Measurements from ENCODE around the gene CRHBP.
"Not testable (repeated sequence)": the region's sequence is repeated elsewhere in the genome, so short reads cannot be mapped to it uniquely, and the experiment has no call there.

The CRHBP gene, protein sequence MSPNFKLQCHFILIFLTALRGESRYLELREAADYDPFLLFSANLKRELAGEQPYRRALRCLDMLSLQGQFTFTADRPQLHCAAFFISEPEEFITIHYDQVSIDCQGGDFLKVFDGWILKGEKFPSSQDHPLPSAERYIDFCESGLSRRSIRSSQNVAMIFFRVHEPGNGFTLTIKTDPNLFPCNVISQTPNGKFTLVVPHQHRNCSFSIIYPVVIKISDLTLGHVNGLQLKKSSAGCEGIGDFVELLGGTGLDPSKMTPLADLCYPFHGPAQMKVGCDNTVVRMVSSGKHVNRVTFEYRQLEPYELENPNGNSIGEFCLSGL

GRCh38 chr5:76952795-76953536 lies at the start of gene CRHBP:
TSS of gene CRHBP (plus strand) at chr5:76953045. CDS start at chr5:76953135, 90 bp downstream.
- peaks cover 55% of the 10 kb centered on the region for H3K27me3 Mint-ChIP-seq

DNA sequence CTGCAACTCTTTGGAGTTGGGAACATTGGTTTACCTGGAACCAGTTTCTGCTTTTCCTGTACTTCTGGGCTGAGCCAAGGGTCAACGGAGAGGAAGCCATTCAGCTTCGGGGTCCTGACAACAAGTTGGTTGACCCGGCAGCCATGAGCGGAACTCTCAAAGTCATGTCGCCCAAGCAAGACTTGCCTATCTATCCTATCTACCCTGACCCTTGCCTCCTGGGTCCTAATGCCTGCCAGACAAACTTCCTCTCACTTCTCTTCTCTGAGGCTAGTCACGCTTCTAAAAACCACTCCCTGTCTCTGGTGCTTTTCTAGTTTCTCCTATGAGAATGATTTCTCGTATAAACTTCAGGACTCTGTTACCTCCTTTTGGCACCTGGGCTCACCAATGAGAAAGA lies 44.7 kb upstream of the CRHBP start:
- Mint-ChIP-seq H3K4me1 (no peaks in the 10 kb centered on the region), H3K27ac (ENCODE audit: low read depth) (no peak overlapping the region)

More at GRCh38 chr5:76952795-76953536, at the start of gene CRHBP:
- Mint-ChIP-seq H3K4me3 (no peak within 1 kb of the TSS), H3K4me1 (peaks cover 5% of the 10 kb centered on the region), H3K9me3 (no peaks in the 10 kb centered on the region), H3K27ac (ENCODE audit: low read depth) (no peak within 1 kb of the TSS), H3K36me3 (ENCODE audit: insufficient read depth) (no peaks in the 10 kb centered on the region)
- DNase-seq (ENCODE audit: low spot score in 2 of 2) (no peak), ATAC-seq (replicated peaks; ENCODE audit: extremely low read depth, poor library complexity, severe bottlenecking) (no peak)

GRCh38 chr5:76910344-76910933 lies 42.4 kb upstream of the CRHBP start:
- H3K9me3 Mint-ChIP-seq; ATAC-seq (replicated peaks; ENCODE audit: extremely low read depth, poor library complexity, severe bottlenecking); H3K27ac Mint-ChIP-seq (ENCODE audit: low read depth); H3K4me3 Mint-ChIP-seq; DNase-seq (ENCODE audit: low spot score in 2 of 2); H3K4me1 Mint-ChIP-seq; H3K36me3 Mint-ChIP-seq (ENCODE audit: insufficient read depth): not testable (repeated sequence)
- peaks cover 43% of the 10 kb centered on the region for H3K27me3 Mint-ChIP-seq

More for the DNA sequence above, 44.7 kb upstream of the CRHBP start:
- Mint-ChIP-seq H3K36me3 (ENCODE audit: insufficient read depth) (no peaks in the 10 kb centered on the region), H3K9me3 (no peaks in the 10 kb centered on the region), H3K4me3 (no peak overlapping the region), H3K27me3 (peaks cover 39% of the 10 kb centered on the region)
- DNase-seq (ENCODE audit: low spot score in 2 of 2) (no peak), ATAC-seq (replicated peaks; ENCODE audit: extremely low read depth, poor library complexity, severe bottlenecking) (no peak)

DNA sequence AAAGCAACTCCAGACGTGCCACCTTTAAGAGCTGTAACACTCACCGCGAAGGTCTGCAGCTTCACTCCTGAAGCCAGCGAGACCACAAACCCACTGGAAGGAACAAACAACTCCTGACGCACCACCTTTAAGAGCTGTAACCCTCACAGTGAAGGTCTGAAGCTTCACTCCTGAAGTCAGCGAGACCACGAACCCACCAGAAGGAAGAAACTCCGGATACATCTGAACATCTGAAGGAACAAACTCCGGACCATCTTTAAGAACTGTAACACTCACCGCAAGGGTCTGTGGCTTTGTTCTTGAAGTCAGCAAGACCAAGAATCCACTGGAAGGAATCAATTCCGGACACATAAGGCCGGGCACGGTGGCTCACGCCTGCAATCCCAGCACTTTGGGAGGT lies 38.2 kb upstream of the CRHBP start:
- not testable (repeated sequence) for H3K4me3 Mint-ChIP-seq; ATAC-seq (replicated peaks; ENCODE audit: extremely low read depth, poor library complexity, severe bottlenecking); DNase-seq (ENCODE audit: low spot score in 2 of 2); H3K27ac Mint-ChIP-seq (ENCODE audit: low read depth); H3K36me3 Mint-ChIP-seq (ENCODE audit: insufficient read depth); H3K9me3 Mint-ChIP-seq; H3K4me1 Mint-ChIP-seq
- peaks cover 20% of the 10 kb centered on the region for H3K27me3 Mint-ChIP-seq

GRCh38 chr5:76918539-76918938 lies 34.3 kb upstream of the CRHBP start:
- ATAC-seq (replicated peaks; ENCODE audit: extremely low read depth, poor library complexity, severe bottlenecking) (no peak), DNase-seq (ENCODE audit: low spot score in 2 of 2) (no peak)
- peaks cover 26% of the 10 kb centered on the region for H3K27me3 Mint-ChIP-seq
- no peaks in the 10 kb centered on the region for H3K36me3 Mint-ChIP-seq (ENCODE audit: insufficient read depth)
- no peaks in the 10 kb centered on the region for H3K9me3 Mint-ChIP-seq
- no peak overlapping the region for H3K27ac Mint-ChIP-seq (ENCODE audit: low read depth)
- H3K4me3 Mint-ChIP-seq, result no peak overlapping the region
- no peaks in the 10 kb centered on the region for H3K4me1 Mint-ChIP-seq

DNA sequence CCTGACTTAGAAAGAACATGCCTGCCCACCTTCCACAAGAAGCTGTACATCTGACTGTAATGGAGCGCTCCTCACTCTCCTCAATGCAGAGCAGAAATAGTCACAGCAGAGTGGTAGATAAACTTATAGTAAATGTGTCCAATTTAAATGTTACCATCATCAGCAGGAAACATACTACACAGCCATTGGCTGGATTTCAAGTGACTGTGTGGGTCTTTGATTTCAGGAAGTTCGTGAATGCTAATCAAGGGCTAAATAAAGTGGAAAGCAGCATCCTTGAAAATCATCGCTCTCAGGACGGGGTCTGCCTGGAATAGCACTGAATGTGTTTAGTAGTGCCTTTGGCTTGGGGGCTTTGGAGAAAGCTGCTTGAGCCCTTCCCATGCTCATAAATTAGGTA lies 32.4 kb upstream of the CRHBP start:
- ATAC-seq (replicated peaks; ENCODE audit: extremely low read depth, poor library complexity, severe bottlenecking) (no peak), DNase-seq (ENCODE audit: low spot score in 2 of 2) (no peak)
- Mint-ChIP-seq H3K4me3 (no peak overlapping the region), H3K27ac (ENCODE audit: low read depth) (no peak overlapping the region), H3K36me3 (ENCODE audit: insufficient read depth) (no peaks in the 10 kb centered on the region), H3K27me3 (peaks cover 28% of the 10 kb centered on the region), H3K9me3 (no peaks in the 10 kb centered on the region), H3K4me1 (no peaks in the 10 kb centered on the region)

DNA sequence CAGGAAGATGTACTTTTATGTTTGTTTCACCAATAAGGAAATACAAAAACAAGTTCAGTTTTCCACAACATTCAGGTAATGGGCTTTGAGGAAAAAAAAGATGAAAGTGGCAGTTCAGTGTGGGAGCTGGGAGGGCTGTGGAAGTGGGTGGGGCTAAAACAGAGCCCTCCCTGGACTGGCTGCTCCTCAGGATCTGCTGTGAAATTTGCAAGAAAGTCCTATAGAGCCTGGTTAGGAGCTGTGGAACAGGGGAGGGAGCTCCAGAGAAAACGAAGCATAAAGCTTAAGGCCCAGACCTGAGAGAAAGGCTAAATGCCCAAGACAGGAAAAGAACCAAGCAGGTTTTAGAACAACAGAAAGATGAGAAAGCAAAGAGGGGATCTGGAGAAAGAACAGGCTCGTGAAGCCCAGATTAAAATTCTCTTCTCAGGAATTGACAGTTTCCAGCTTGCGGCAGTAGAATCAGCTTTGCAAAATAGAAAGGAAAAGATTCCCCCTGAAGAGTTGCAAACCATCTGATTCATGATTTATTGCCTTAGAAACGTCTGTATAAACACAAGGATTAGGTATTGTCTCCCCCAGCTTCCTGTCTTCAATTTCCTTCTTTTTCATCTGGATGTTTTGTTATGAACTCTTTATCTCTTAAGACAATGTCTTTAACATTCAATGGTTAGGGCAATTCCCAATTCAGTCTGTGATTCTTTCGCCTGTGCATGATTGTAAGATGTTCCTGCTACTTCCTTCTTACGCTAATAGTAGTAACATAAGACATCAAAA lies 26.3 kb upstream of the CRHBP start:
- Mint-ChIP-seq H3K9me3 (no peaks in the 10 kb centered on the region), H3K4me1 (no peaks in the 10 kb centered on the region), H3K27me3 (peaks cover 38% of the 10 kb centered on the region), H3K36me3 (ENCODE audit: insufficient read depth) (no peaks in the 10 kb centered on the region), H3K4me3 (no peak overlapping the region), H3K27ac (ENCODE audit: low read depth) (no peak overlapping the region)
- DNase-seq (ENCODE audit: low spot score in 2 of 2) (no peak), ATAC-seq (replicated peaks; ENCODE audit: extremely low read depth, poor library complexity, severe bottlenecking) (no peak)

- ATAC-seq (replicated peaks; ENCODE audit: extremely low read depth, poor library complexity, severe bottlenecking), result no peak
- no peaks in the 10 kb centered on the region for H3K36me3 Mint-ChIP-seq (ENCODE audit: insufficient read depth)
- H3K4me1 Mint-ChIP-seq, result no peaks in the 10 kb centered on the region
- no peak for DNase-seq (ENCODE audit: low spot score in 2 of 2)
- H3K4me3 Mint-ChIP-seq, result no peak overlapping the region
- peaks cover 49% of the 10 kb centered on the region for H3K27me3 Mint-ChIP-seq
- no peaks in the 10 kb centered on the region for H3K9me3 Mint-ChIP-seq
- no peak overlapping the region for H3K27ac Mint-ChIP-seq (ENCODE audit: low read depth)
These were observed 24.9 kb upstream of the CRHBP start for GRCh38 chr5:76927961-76928360.

- no peak overlapping the region for H3K4me3 Mint-ChIP-seq
- H3K27ac Mint-ChIP-seq (ENCODE audit: low read depth), result no peak overlapping the region
- no peaks in the 10 kb centered on the region for H3K36me3 Mint-ChIP-seq (ENCODE audit: insufficient read depth)
- no peaks in the 10 kb centered on the region for H3K4me1 Mint-ChIP-seq
- no peak for ATAC-seq (replicated peaks; ENCODE audit: extremely low read depth, poor library complexity, severe bottlenecking)
- peaks cover 60% of the 10 kb centered on the region for H3K27me3 Mint-ChIP-seq
- no peaks in the 10 kb centered on the region for H3K9me3 Mint-ChIP-seq
- no peak for DNase-seq (ENCODE audit: low spot score in 2 of 2)
These were observed 22.8 kb upstream of the CRHBP start for GRCh38 chr5:76930083-76930482.

GRCh38 chr5:76938177-76938576 lies 14.7 kb upstream of the CRHBP start:
- ATAC-seq (replicated peaks; ENCODE audit: extremely low read depth, poor library complexity, severe bottlenecking) (no peak), DNase-seq (ENCODE audit: low spot score in 2 of 2) (no peak)
- Mint-ChIP-seq H3K36me3 (ENCODE audit: insufficient read depth) (no peaks in the 10 kb centered on the region), H3K4me1 (no peaks in the 10 kb centered on the region), H3K9me3 (no peaks in the 10 kb centered on the region), H3K4me3 (no peak overlapping the region), H3K27me3 (peaks cover 39% of the 10 kb centered on the region), H3K27ac (ENCODE audit: low read depth) (no peak overlapping the region)

DNA sequence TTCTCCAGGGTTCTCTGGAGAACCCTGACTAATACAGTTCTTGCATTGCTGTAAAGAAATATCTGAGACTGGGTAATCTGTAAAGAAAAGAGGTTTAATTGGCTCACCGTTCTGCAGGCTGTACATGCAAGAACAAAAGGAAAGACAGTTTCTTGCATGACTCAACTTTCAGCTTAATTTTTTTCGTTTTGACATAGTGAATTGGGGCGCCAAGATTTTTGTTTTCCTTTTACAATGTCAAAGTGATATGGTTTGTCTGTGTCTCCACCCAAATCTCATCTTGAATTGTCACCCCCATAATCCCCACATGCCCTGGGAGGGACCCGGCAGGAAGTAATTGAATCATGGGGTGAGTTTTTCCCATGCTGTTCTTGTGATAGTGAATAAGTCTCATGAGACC lies 11.8 kb upstream of the CRHBP start:
- no peaks in the 10 kb centered on the region for H3K36me3 Mint-ChIP-seq (ENCODE audit: insufficient read depth)
- peaks cover 41% of the 10 kb centered on the region for H3K27me3 Mint-ChIP-seq
- H3K4me3 Mint-ChIP-seq, result no peak overlapping the region
- DNase-seq (ENCODE audit: low spot score in 2 of 2) (no peak), ATAC-seq (replicated peaks; ENCODE audit: extremely low read depth, poor library complexity, severe bottlenecking) (no peak)
- H3K27ac Mint-ChIP-seq (ENCODE audit: low read depth), result no peak overlapping the region
- H3K4me1 Mint-ChIP-seq, result no peaks in the 10 kb centered on the region
- H3K9me3 Mint-ChIP-seq, result no peaks in the 10 kb centered on the region

GRCh38 chr5:76941442-76941841 lies 11.4 kb upstream of the CRHBP start:
- peaks cover 41% of the 10 kb centered on the region for H3K27me3 Mint-ChIP-seq
- H3K27ac Mint-ChIP-seq (ENCODE audit: low read depth), result no peak overlapping the region
- H3K4me1 Mint-ChIP-seq, result no peaks in the 10 kb centered on the region
- no peaks in the 10 kb centered on the region for H3K36me3 Mint-ChIP-seq (ENCODE audit: insufficient read depth)
- DNase-seq (ENCODE audit: low spot score in 2 of 2) (no peak), ATAC-seq (replicated peaks; ENCODE audit: extremely low read depth, poor library complexity, severe bottlenecking) (no peak)
- H3K9me3 Mint-ChIP-seq, result no peaks in the 10 kb centered on the region
- no peak overlapping the region for H3K4me3 Mint-ChIP-seq
